ENCODE measurements around the gene TEX36.
"Not testable (repeated sequence)": the region's sequence is repeated elsewhere in the genome, so short reads cannot be mapped to it uniquely, and the experiment has no call there.

TEX36 gene

GRCh38 chr10:125683063-125683462 is at the start of gene TEX36:
Gene TEX36 (minus strand): TSS chr10:125683163. CDS start chr10:125682989, 174 bp downstream.
- in situ Hi-C loops (cut with MboI; ENCODE audit: low sequenced_read_pairs) = no loop called here

GRCh38 chr10:125727436-125727835 is 44.5 kb upstream of the TEX36 start:
- in situ Hi-C loops (cut with MboI; ENCODE audit: low sequenced_read_pairs) = no loop called here

GRCh38 chr10:125726914-125727313 is 44.0 kb upstream of the TEX36 start:
- in situ Hi-C loops (cut with MboI; ENCODE audit: low sequenced_read_pairs) = no loop called here

- in situ Hi-C loops (cut with MboI; ENCODE audit: low sequenced_read_pairs) = no loop called here
These were observed 39.8 kb upstream of the TEX36 start for GRCh38 chr10:125722811-125723210.

GRCh38 chr10:125721035-125721434 is 38.1 kb upstream of the TEX36 start:
- in situ Hi-C loops (cut with MboI; ENCODE audit: low sequenced_read_pairs) = no loop called here

GRCh38 chr10:125720002-125720382 is 37.0 kb upstream of the TEX36 start:
- in situ Hi-C loops (cut with MboI; ENCODE audit: low sequenced_read_pairs) = no loop called here

GRCh38 chr10:125719173-125720001 is 36.4 kb upstream of the TEX36 start, which contains the start of gene EDRF1:
Gene EDRF1 (plus strand): TSS chr10:125719709. CDS start chr10:125719808, 99 bp downstream.
- in situ Hi-C loops (cut with MboI; ENCODE audit: low sequenced_read_pairs) = no loop called here

- in situ Hi-C loops (cut with MboI; ENCODE audit: low sequenced_read_pairs) = not testable (repeated sequence)
These were observed 31.8 kb upstream of the TEX36 start for GRCh38 chr10:125714728-125715127.

GRCh38 chr10:125711110-125711750 is 28.3 kb upstream of the TEX36 start:
- in situ Hi-C loops (cut with MboI; ENCODE audit: low sequenced_read_pairs) = no loop called here

GRCh38 chr10:125709553-125710474 is 26.9 kb upstream of the TEX36 start:
- in situ Hi-C loops (cut with MboI; ENCODE audit: low sequenced_read_pairs) = no loop called here

GRCh38 chr10:125708971-125709503 is 26.1 kb upstream of the TEX36 start:
- in situ Hi-C loops (cut with MboI; ENCODE audit: low sequenced_read_pairs) = no loop called here

GRCh38 chr10:125707541-125708468 is 24.8 kb upstream of the TEX36 start:
- in situ Hi-C loops (cut with MboI; ENCODE audit: low sequenced_read_pairs) = no loop called here

- in situ Hi-C loops (cut with MboI; ENCODE audit: low sequenced_read_pairs) = no loop called here
These were observed 17.5 kb upstream of the TEX36 start for GRCh38 chr10:125700355-125700911.

- in situ Hi-C loops (cut with MboI; ENCODE audit: low sequenced_read_pairs) = no loop called here
These were observed 16.7 kb upstream of the TEX36 start for GRCh38 chr10:125699562-125700143.

GRCh38 chr10:125698481-125698998 is 15.6 kb upstream of the TEX36 start:
- in situ Hi-C loops (cut with MboI; ENCODE audit: low sequenced_read_pairs) = no loop called here

GRCh38 chr10:125696884-125697283 is 13.9 kb upstream of the TEX36 start:
- in situ Hi-C loops (cut with MboI; ENCODE audit: low sequenced_read_pairs) = not testable (repeated sequence)

- in situ Hi-C loops (cut with MboI; ENCODE audit: low sequenced_read_pairs) = no loop called here
These were observed 11.9 kb upstream of the TEX36 start for GRCh38 chr10:125694883-125695282.

GRCh38 chr10:125693524-125693847 is 10.5 kb upstream of the TEX36 start:
- in situ Hi-C loops (cut with MboI; ENCODE audit: low sequenced_read_pairs) = no loop called here

Data from HL-60/S4 (cell line).